Suprapubic skin (tissue), 4 donors: ENCODE data around the gene WNT9A. TPM values are rescaled to one million over a fixed set of nuclear protein-coding genes. Genes with fewer than 3 reads are reported as not detected.

ENCODE experiments used
- DNase-seq, 2 donors: peaks; one replicate each; pipeline ENCODE4 v3.0.0-alpha.2; 2019; ENCODE audit warnings: low spot score in 2 of 2
- H3K27ac ChIP-seq: fragments of 200-600 bp; sonication (generic); one replicate; pipeline ENCODE4 v1.5.1; 2019
- H3K27me3 ChIP-seq: fragments of 200-600 bp; sonication (generic); one replicate; pipeline ENCODE4 v1.5.1; 2019
- H3K36me3 ChIP-seq: fragments of 200-600 bp; sonication (generic); one replicate; pipeline ENCODE4 v1.5.1; 2019
- H3K4me1 ChIP-seq: fragments of 200-600 bp; sonication (generic); one replicate; pipeline ENCODE4 v1.5.1; 2019
- H3K4me3 ChIP-seq: fragments of 200-600 bp; sonication (generic); one replicate; pipeline ENCODE4 v1.5.1; 2019; ENCODE audit warnings: mild to moderate bottlenecking
- H3K9me3 ChIP-seq: fragments of 200-600 bp; sonication (generic); one replicate; pipeline ENCODE4 v1.5.1; 2019
- CTCF ChIP-seq, 2 donors: fragments of 200-600 bp in 1 of 2; fragments of 450-650 bp in 1 of 2; sonication (generic) in 1 of 2; IDR thresholded peaks; one replicate each; pipeline ENCODE4 v1.5.1; 2016 to 2019; ENCODE audit warnings: antibody characterized with exemption in 2 of 2, mild to moderate bottlenecking in 1 of 2, moderate library complexity in 1 of 2
- EP300 ChIP-seq: sonication (generic); formaldehyde crosslinking; IDR thresholded peaks from one replicate; pipeline ENCODE4 v1.6.1; 2017; ENCODE audit warnings: antibody characterized with exemption
- POLR2A ChIP-seq, 2 donors: fragments of 450-650 bp; IDR thresholded peaks; one replicate each; pipeline ENCODE4 v1.6.1; 2017; ENCODE audit warnings: antibody characterized with exemption in 2 of 2, mild to moderate bottlenecking in 2 of 2, moderate library complexity in 2 of 2
- POLR2AphosphoS5 ChIP-seq, 3 donors: sonication (generic); formaldehyde crosslinking; IDR thresholded peaks; one replicate each; pipeline ENCODE4 v1.6.1; 2017; ENCODE audit warnings: antibody characterized with exemption in 3 of 3
- WGBS: methylation state at CpG from one replicate; pipeline ENCODE4 v1.1.5; 2018; 5-methylcytosine and 5-hydroxymethylcytosine counted together
- total RNA-seq, 4 donors: library from RNA; depleted of rRNA; stranded (reverse); fragments of >200 nt; gene quantifications; one replicate each; pipeline ENCODE4 v1.1.0, GENCODE V29; 2016

Gene WNT9A
- total RNA-seq, 4 donors from 2014 or later, result 0.85 to 2.6 (median 1.1) TPM

- Histone ChIP-seq H3K4me3 (no peak overlapping the region), H3K36me3 (peaks cover 6% of the 10 kb centered on the region), H3K27ac (no peak overlapping the region), H3K27me3 (no peaks in the 10 kb centered on the region), H3K9me3 (no peaks in the 10 kb centered on the region), H3K4me1 (peaks cover 12% of the 10 kb centered on the region)
- DNase-seq, result no peak
- TF ChIP-seq POLR2A (IDR thresholded peaks at IDR 0.05), result no peak
- no peak for TF ChIP-seq CTCF (IDR thresholded peaks at IDR 0.05)
- no peak for TF ChIP-seq POLR2AphosphoS5 (IDR thresholded peaks at IDR 0.05)
- no peak for TF ChIP-seq EP300
- 62% methylated on average over 9 of the region's 15 CpGs for WGBS
Observed at GRCh38 chr1:227917081-227917950, 30.4 kb downstream of the WNT9A start.

GRCh38 chr1:227916655-227917054, 31.1 kb downstream of the WNT9A start:
- H3K27me3 ChIP-seq, result no peaks in the 10 kb centered on the region
- no peaks in the 10 kb centered on the region for H3K9me3 ChIP-seq
- peaks cover 12% of the 10 kb centered on the region for H3K4me1 ChIP-seq
- 72% methylated on average over 4 of the region's 4 CpGs for WGBS
- no peak overlapping the region for H3K27ac ChIP-seq
- H3K36me3 ChIP-seq, result peaks cover 6% of the 10 kb centered on the region
- H3K4me3 ChIP-seq, result no peak overlapping the region
- TF ChIP-seq CTCF (IDR thresholded peaks at IDR 0.05) (no peak), POLR2AphosphoS5 (IDR thresholded peaks at IDR 0.05) (no peak), POLR2A (IDR thresholded peaks at IDR 0.05) (no peak), EP300 (no peak)
- no peak for DNase-seq

GRCh38 chr1:227915564-227916553, 31.9 kb downstream of the WNT9A start:
- Histone ChIP-seq H3K4me1 (peaks cover 12% of the 10 kb centered on the region), H3K9me3 (no peaks in the 10 kb centered on the region), H3K36me3 (peaks cover under 1% of the 10 kb centered on the region), H3K27ac (no peak overlapping the region), H3K4me3 (no peak overlapping the region), H3K27me3 (no peaks in the 10 kb centered on the region)
- no peak for DNase-seq
- TF ChIP-seq POLR2AphosphoS5 (IDR thresholded peaks at IDR 0.05) (no peak), POLR2A (IDR thresholded peaks at IDR 0.05) (no peak), CTCF (IDR thresholded peaks at IDR 0.05) (no peak), EP300 (no peak)
- WGBS, result 65% methylated on average over 20 of the region's 22 CpGs

- H3K4me1 ChIP-seq, result peaks cover 18% of the 10 kb centered on the region
- no peaks in the 10 kb centered on the region for H3K27me3 ChIP-seq
- WGBS, result 82% methylated on average over 4 of the region's 7 CpGs
- no peaks in the 10 kb centered on the region for H3K9me3 ChIP-seq
- no peaks in the 10 kb centered on the region for H3K36me3 ChIP-seq
- no peak for DNase-seq
- no peak overlapping the region for H3K4me3 ChIP-seq
- TF ChIP-seq EP300, result no peak
- no peak for TF ChIP-seq POLR2AphosphoS5 (IDR thresholded peaks at IDR 0.05)
- no peak for TF ChIP-seq POLR2A (IDR thresholded peaks at IDR 0.05)
- TF ChIP-seq CTCF (IDR thresholded peaks at IDR 0.05), result no peak
- H3K27ac ChIP-seq, result no peak overlapping the region
Observed at GRCh38 chr1:227914801-227915563, 32.8 kb downstream of the WNT9A start.
